DND-41 (cell line): Measurements from ENCODE around the gene FTSJ3.

Experiments used
- ATAC-seq: fragments of 200-7000 bp; cut with Tn5 transposase; 3 replicates; pipeline ENCODE4 v1.9.1; 2021; ENCODE audit warnings: low read depth; ENCODE audit not compliant: insufficient read depth
- DNase-seq: peaks from one replicate; pipeline ENCODE4 v3.0.0-alpha.2; 2020
- H2AFZ ChIP-seq: 2 replicates; pipeline ENCODE4 v1.6.0; 2012; ENCODE audit warnings: low read depth, low read length
- H3K27ac ChIP-seq: 2 replicates; pipeline ENCODE4 v1.5.1; 2012; ENCODE audit warnings: low read length, inconsistent platforms
- H3K27me3 ChIP-seq: fragments of 200-600 bp; sonication (generic); 2 replicates; pipeline ENCODE4 v1.6.0; 2012; ENCODE audit warnings: low read length, mild to moderate bottlenecking, inconsistent platforms; ENCODE audit not compliant: insufficient read depth, poor library complexity
- H3K36me3 ChIP-seq: 2 replicates; pipeline ENCODE4 v1.5.1; 2012; ENCODE audit warnings: low read length, inconsistent platforms; ENCODE audit not compliant: insufficient read depth
- H3K4me1 ChIP-seq: 2 replicates; pipeline ENCODE4 v1.5.1; 2012; ENCODE audit warnings: mild to moderate bottlenecking, low read length; ENCODE audit not compliant: insufficient read depth
- H3K4me2 ChIP-seq: 2 replicates; pipeline ENCODE4 v1.6.0; 2012; ENCODE audit warnings: mild to moderate bottlenecking, moderate library complexity, low read length, inconsistent platforms; ENCODE audit not compliant: insufficient read depth
- H3K4me3 ChIP-seq, 2 experiments: fragments of 200-600 bp in 1 of 2; shearing (Covaris generic) in 1 of 2; 2 replicates each; pipeline ENCODE4 v1.5.1; 2012 to 2016; ENCODE audit warnings: inconsistent platforms in 2 of 2, low read length in 2 of 2, mild to moderate bottlenecking in 2 of 2, low read depth in 1 of 2, moderate library complexity in 1 of 2
- H3K79me2 ChIP-seq: 2 replicates; pipeline ENCODE4 v1.6.0; 2012; ENCODE audit warnings: low read length, inconsistent platforms; ENCODE audit not compliant: insufficient read depth
- H3K9ac ChIP-seq: 2 replicates; pipeline ENCODE4 v1.6.0; 2012; ENCODE audit warnings: low read depth, mild to moderate bottlenecking, inconsistent platforms, low read length, moderate library complexity
- H3K9me3 ChIP-seq: 2 replicates; pipeline ENCODE4 v1.5.1; 2012; ENCODE audit warnings: low read length, moderate library complexity, mild to moderate bottlenecking, inconsistent platforms; ENCODE audit not compliant: insufficient read depth, severe bottlenecking
- H4K20me1 ChIP-seq: 2 replicates; pipeline ENCODE4 v1.6.0; 2012; ENCODE audit warnings: low read length; ENCODE audit not compliant: insufficient read depth
- EZH2 ChIP-seq: IDR thresholded peaks from 3 replicates; pipeline ENCODE4 v1.6.1; 2012; ENCODE audit warnings: borderline replicate concordance, low read depth, mild to moderate bottlenecking, moderate library complexity, low read length, inconsistent platforms; ENCODE audit not compliant: severe bottlenecking
- TF ChIP-seq, protein P1 (sequence below): IDR thresholded peaks from 2 replicates; pipeline ENCODE4 v1.5.1; 2012; ENCODE audit warnings: borderline replicate concordance, low read length, moderate library complexity, mild to moderate bottlenecking; ENCODE audit not compliant: poor library complexity, severe bottlenecking; ENCODE audit errors: extremely low read depth

Gene FTSJ3

DNA sequence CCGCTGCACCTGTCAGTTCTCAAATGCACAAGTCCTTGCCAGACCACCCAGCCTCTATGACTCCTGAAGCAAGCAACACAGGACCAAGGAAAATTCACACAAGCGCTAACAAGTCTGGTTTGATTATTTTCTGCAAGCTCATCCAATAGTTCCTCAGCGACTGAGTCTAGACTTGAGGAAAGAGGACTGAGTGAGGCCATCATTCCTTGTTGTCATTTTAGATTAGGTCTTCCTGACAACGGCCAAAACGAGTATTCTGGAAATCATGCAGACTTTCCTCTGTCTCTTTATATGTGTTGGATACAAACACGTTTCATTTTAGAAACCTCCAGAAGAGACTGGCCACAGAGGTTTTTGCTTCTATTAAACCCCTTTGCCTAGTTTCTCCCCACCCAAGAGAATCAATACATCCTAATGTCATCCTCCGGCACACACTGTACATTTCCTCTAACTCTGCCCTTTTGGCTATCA lies 54.6 kb downstream of the FTSJ3 start:
- Histone ChIP-seq H2AFZ (peak overlapping the region; percentile 82), H3K4me3 (peak overlapping the region; percentile 79 to 82), H3K79me2 (peaks cover 93% of the 10 kb centered on the region), H3K36me3 (peaks cover 49% of the 10 kb centered on the region), H3K4me2 (peak overlapping the region; percentile 84), H3K27ac (peak overlapping the region; percentile 85), H4K20me1 (peaks cover 44% of the 10 kb centered on the region), H3K9ac (peak overlapping the region; percentile 82), H3K9me3 (no peaks in the 10 kb centered on the region), H3K4me1 (peaks cover 52% of the 10 kb centered on the region), H3K27me3 (no peaks in the 10 kb centered on the region)
- TF ChIP-seq EZH2, result no peak
- TF ChIP-seq, protein P1, sequence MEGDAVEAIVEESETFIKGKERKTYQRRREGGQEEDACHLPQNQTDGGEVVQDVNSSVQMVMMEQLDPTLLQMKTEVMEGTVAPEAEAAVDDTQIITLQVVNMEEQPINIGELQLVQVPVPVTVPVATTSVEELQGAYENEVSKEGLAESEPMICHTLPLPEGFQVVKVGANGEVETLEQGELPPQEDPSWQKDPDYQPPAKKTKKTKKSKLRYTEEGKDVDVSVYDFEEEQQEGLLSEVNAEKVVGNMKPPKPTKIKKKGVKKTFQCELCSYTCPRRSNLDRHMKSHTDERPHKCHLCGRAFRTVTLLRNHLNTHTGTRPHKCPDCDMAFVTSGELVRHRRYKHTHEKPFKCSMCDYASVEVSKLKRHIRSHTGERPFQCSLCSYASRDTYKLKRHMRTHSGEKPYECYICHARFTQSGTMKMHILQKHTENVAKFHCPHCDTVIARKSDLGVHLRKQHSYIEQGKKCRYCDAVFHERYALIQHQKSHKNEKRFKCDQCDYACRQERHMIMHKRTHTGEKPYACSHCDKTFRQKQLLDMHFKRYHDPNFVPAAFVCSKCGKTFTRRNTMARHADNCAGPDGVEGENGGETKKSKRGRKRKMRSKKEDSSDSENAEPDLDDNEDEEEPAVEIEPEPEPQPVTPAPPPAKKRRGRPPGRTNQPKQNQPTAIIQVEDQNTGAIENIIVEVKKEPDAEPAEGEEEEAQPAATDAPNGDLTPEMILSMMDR, result no peak
- ATAC-seq, result no peak
- DNase-seq, result peak; percentile 16
